Measurements from ENCODE around the gene NACC2. TPM values are rescaled to one million over a fixed set of nuclear protein-coding genes. Genes with fewer than 3 reads are reported as not detected.

Gene NACC2
- total and polyA plus RNA-seq, 2 of the 8 experiments (the other 6 are each of a cell fraction or from before 2014, with no cell fraction given) = 8.3 to 14.0 TPM

GRCh38 chr9:136058084-136058483 is 37.0 kb downstream of the NACC2 start (continued):
- TF ChIP-seq RNF2 (IDR thresholded peaks at IDR 0.05; ENCODE audit: borderline replicate concordance, low read depth, low read length, missing control alignments, poor library complexity, severe bottlenecking) (no peak), BCL11A (IDR thresholded peaks at IDR 0.05; ENCODE audit: low read depth in 2 of 2, low read length in 2 of 2) (no peak), NRF1 (IDR thresholded peaks at IDR 0.05; ENCODE audit: low read depth, low read length) (no peak), EZH2 (IDR thresholded peaks at IDR 0.05; ENCODE audit: low read depth, low read length, severe bottlenecking) (no peak), SP4 (IDR thresholded peaks at IDR 0.05; ENCODE audit: low read length) (no peak), NANOG (IDR thresholded peaks at IDR 0.05; ENCODE audit: insufficient read depth, low read depth, low read length, poor library complexity, severe bottlenecking) (no peak)
- TF ChIP-seq, protein P1, sequence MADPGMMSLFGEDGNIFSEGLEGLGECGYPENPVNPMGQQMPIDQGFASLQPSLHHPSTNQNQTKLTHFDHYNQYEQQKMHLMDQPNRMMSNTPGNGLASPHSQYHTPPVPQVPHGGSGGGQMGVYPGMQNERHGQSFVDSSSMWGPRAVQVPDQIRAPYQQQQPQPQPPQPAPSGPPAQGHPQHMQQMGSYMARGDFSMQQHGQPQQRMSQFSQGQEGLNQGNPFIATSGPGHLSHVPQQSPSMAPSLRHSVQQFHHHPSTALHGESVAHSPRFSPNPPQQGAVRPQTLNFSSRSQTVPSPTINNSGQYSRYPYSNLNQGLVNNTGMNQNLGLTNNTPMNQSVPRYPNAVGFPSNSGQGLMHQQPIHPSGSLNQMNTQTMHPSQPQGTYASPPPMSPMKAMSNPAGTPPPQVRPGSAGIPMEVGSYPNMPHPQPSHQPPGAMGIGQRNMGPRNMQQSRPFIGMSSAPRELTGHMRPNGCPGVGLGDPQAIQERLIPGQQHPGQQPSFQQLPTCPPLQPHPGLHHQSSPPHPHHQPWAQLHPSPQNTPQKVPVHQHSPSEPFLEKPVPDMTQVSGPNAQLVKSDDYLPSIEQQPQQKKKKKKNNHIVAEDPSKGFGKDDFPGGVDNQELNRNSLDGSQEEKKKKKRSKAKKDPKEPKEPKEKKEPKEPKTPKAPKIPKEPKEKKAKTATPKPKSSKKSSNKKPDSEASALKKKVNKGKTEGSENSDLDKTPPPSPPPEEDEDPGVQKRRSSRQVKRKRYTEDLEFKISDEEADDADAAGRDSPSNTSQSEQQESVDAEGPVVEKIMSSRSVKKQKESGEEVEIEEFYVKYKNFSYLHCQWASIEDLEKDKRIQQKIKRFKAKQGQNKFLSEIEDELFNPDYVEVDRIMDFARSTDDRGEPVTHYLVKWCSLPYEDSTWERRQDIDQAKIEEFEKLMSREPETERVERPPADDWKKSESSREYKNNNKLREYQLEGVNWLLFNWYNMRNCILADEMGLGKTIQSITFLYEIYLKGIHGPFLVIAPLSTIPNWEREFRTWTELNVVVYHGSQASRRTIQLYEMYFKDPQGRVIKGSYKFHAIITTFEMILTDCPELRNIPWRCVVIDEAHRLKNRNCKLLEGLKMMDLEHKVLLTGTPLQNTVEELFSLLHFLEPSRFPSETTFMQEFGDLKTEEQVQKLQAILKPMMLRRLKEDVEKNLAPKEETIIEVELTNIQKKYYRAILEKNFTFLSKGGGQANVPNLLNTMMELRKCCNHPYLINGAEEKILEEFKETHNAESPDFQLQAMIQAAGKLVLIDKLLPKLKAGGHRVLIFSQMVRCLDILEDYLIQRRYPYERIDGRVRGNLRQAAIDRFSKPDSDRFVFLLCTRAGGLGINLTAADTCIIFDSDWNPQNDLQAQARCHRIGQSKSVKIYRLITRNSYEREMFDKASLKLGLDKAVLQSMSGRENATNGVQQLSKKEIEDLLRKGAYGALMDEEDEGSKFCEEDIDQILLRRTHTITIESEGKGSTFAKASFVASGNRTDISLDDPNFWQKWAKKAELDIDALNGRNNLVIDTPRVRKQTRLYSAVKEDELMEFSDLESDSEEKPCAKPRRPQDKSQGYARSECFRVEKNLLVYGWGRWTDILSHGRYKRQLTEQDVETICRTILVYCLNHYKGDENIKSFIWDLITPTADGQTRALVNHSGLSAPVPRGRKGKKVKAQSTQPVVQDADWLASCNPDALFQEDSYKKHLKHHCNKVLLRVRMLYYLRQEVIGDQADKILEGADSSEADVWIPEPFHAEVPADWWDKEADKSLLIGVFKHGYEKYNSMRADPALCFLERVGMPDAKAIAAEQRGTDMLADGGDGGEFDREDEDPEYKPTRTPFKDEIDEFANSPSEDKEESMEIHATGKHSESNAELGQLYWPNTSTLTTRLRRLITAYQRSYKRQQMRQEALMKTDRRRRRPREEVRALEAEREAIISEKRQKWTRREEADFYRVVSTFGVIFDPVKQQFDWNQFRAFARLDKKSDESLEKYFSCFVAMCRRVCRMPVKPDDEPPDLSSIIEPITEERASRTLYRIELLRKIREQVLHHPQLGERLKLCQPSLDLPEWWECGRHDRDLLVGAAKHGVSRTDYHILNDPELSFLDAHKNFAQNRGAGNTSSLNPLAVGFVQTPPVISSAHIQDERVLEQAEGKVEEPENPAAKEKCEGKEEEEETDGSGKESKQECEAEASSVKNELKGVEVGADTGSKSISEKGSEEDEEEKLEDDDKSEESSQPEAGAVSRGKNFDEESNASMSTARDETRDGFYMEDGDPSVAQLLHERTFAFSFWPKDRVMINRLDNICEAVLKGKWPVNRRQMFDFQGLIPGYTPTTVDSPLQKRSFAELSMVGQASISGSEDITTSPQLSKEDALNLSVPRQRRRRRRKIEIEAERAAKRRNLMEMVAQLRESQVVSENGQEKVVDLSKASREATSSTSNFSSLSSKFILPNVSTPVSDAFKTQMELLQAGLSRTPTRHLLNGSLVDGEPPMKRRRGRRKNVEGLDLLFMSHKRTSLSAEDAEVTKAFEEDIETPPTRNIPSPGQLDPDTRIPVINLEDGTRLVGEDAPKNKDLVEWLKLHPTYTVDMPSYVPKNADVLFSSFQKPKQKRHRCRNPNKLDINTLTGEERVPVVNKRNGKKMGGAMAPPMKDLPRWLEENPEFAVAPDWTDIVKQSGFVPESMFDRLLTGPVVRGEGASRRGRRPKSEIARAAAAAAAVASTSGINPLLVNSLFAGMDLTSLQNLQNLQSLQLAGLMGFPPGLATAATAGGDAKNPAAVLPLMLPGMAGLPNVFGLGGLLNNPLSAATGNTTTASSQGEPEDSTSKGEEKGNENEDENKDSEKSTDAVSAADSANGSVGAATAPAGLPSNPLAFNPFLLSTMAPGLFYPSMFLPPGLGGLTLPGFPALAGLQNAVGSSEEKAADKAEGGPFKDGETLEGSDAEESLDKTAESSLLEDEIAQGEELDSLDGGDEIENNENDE (IDR thresholded peaks at IDR 0.05; ENCODE audit: insufficient replicate concordance, low read length) = no peak
